Progenitor cell of endocrine pancreas (in vitro differentiated cells): Measurements from ENCODE around the gene IL22RA2. TPM values are rescaled to one million over a fixed set of nuclear protein-coding genes. Genes with fewer than 3 reads are reported as not detected.

ENCODE experiments used
- DNase-seq: peaks from one replicate; pipeline ENCODE4 v3.0.0; 2021; ENCODE audit warnings: low spot score; ENCODE audit not compliant: unreplicated experiment
- H3K27ac Mint-ChIP-seq: 2 replicates; pipeline ENCODE4 v1.8.0; 2021; ENCODE audit warnings: mild to moderate bottlenecking, moderate library complexity, mixed read lengths
- H3K27me3 Mint-ChIP-seq: 2 replicates; pipeline ENCODE4 v1.8.0; 2021; ENCODE audit warnings: mixed read lengths
- H3K36me3 Mint-ChIP-seq: 2 replicates; pipeline ENCODE4 v1.8.0; 2022; ENCODE audit warnings: mixed read lengths; ENCODE audit not compliant: insufficient read depth
- H3K4me1 Mint-ChIP-seq: 2 replicates; pipeline ENCODE4 v1.8.0; 2021; ENCODE audit warnings: low read depth, mixed read lengths
- H3K4me3 Mint-ChIP-seq: 2 replicates; pipeline ENCODE4 v1.8.0; 2021; ENCODE audit warnings: low read depth, mild to moderate bottlenecking, moderate library complexity, mixed read lengths
- H3K9me3 Mint-ChIP-seq: 2 replicates; pipeline ENCODE4 v1.8.0; 2021; ENCODE audit warnings: low read depth, mixed read lengths
- CTCF ChIP-seq: fragments of 200-600 bp; sonication (generic); IDR thresholded peaks from one replicate; pipeline ENCODE4 v1.5.0; 2021; ENCODE audit warnings: antibody characterized with exemption, mild to moderate bottlenecking; ENCODE audit not compliant: unreplicated experiment
- total RNA-seq: library from RNA; stranded (reverse); gene quantifications from 2 replicates; pipeline ENCODE4 v1.2.1, GENCODE V29; 2021

Gene IL22RA2
- total RNA-seq, 1 donor from 2014 or later = not detected

- H3K27me3 Mint-ChIP-seq = no peaks in the 10 kb centered on the region
- H3K4me1 Mint-ChIP-seq = peaks cover 14% of the 10 kb centered on the region
- H3K36me3 Mint-ChIP-seq = no peaks in the 10 kb centered on the region
- peaks cover 20% of the 10 kb centered on the region for H3K9me3 Mint-ChIP-seq
- DNase-seq = no peak
- no peak for TF ChIP-seq CTCF
- no peak overlapping the region for H3K27ac Mint-ChIP-seq
- no peak overlapping the region for H3K4me3 Mint-ChIP-seq
Observed at GRCh38 chr6:137122612-137123011, 50.8 kb downstream of the IL22RA2 start.

GRCh38 chr6:137121401-137121997, 51.9 kb downstream of the IL22RA2 start:
- no peaks in the 10 kb centered on the region for H3K36me3 Mint-ChIP-seq
- no peak overlapping the region for H3K27ac Mint-ChIP-seq
- no peak for DNase-seq
- peaks cover 26% of the 10 kb centered on the region for H3K9me3 Mint-ChIP-seq
- TF ChIP-seq CTCF = no peak
- H3K27me3 Mint-ChIP-seq = no peaks in the 10 kb centered on the region
- peaks cover 14% of the 10 kb centered on the region for H3K4me1 Mint-ChIP-seq
- H3K4me3 Mint-ChIP-seq = no peak overlapping the region

- peak overlapping the region; percentile 74 for H3K27ac Mint-ChIP-seq
- H3K4me1 Mint-ChIP-seq = peaks cover 14% of the 10 kb centered on the region
- DNase-seq = no peak
- no peaks in the 10 kb centered on the region for H3K36me3 Mint-ChIP-seq
- H3K27me3 Mint-ChIP-seq = no peaks in the 10 kb centered on the region
- TF ChIP-seq CTCF = no peak
- H3K9me3 Mint-ChIP-seq = peaks cover 26% of the 10 kb centered on the region
- H3K4me3 Mint-ChIP-seq = no peak overlapping the region
Observed at GRCh38 chr6:137120748-137121147, 52.7 kb downstream of the IL22RA2 start.

GRCh38 chr6:137119196-137120104, 54.0 kb downstream of the IL22RA2 start:
- DNase-seq = no peak
- H3K27ac Mint-ChIP-seq = peak overlapping the region; percentile 45
- no peaks in the 10 kb centered on the region for H3K27me3 Mint-ChIP-seq
- no peaks in the 10 kb centered on the region for H3K36me3 Mint-ChIP-seq
- peaks cover 14% of the 10 kb centered on the region for H3K4me1 Mint-ChIP-seq
- no peak overlapping the region for H3K4me3 Mint-ChIP-seq
- no peak for TF ChIP-seq CTCF
- peaks cover 26% of the 10 kb centered on the region for H3K9me3 Mint-ChIP-seq

GRCh38 chr6:137117581-137117980, 55.9 kb downstream of the IL22RA2 start:
- DNase-seq = no peak
- H3K4me3 Mint-ChIP-seq = no peak overlapping the region
- no peak overlapping the region for H3K27ac Mint-ChIP-seq
- H3K4me1 Mint-ChIP-seq = peaks cover 10% of the 10 kb centered on the region
- no peaks in the 10 kb centered on the region for H3K27me3 Mint-ChIP-seq
- no peaks in the 10 kb centered on the region for H3K36me3 Mint-ChIP-seq
- TF ChIP-seq CTCF = no peak
- peaks cover 23% of the 10 kb centered on the region for H3K9me3 Mint-ChIP-seq
